ENCODE measurements around the gene SMPD2.

SMPD2 gene

GRCh38 chr6:109466212-109466923 lies 25.8 kb downstream of the SMPD2 start:
- Histone ChIP-seq H3K27ac (ENCODE audit: extremely low read depth, low read depth, low read length) (no peak overlapping the region), H3K36me3 (ENCODE audit: control insufficient read depth in 2 of 2, insufficient read depth in 1 of 2, low read length in 2 of 2) (peaks cover 49 to 99% of the 10 kb centered on the region in 2 experiments), H3K9me3 (ENCODE audit: control insufficient read depth, insufficient read depth, low read depth, low read length) (no peaks in the 10 kb centered on the region), H3K4me3 (ENCODE audit: low read depth, low read length) (no peak overlapping the region), H3K4me1 (ENCODE audit: control insufficient read depth, insufficient read depth, low read length) (no peaks in the 10 kb centered on the region)
- ChIA-PET CTCF (no interaction called here), POLR2A (interaction anchor here (1.0 kb wide), 1 partner anchor 16 kb away, joined by 3 read pairs; no protein-coding TSS in a partner anchor)
- TF ChIP-seq GLI4 (tag by site-specific recombination; IDR thresholded peaks at IDR 0.05) (no peak), ZFP3 (tag by site-specific recombination; IDR thresholded peaks at IDR 0.05; ENCODE audit: low read depth) (no peak), ZNF202 (tag by site-specific recombination; IDR thresholded peaks at IDR 0.05; ENCODE audit: borderline replicate concordance) (no peak), ZNF48 (tag by site-specific recombination; IDR thresholded peaks at IDR 0.05) (no peak), ZXDB (tag by site-specific recombination; IDR thresholded peaks at IDR 0.05) (no peak), PRDM10 (tag by site-specific recombination; IDR thresholded peaks at IDR 0.05) (no peak), ZNF704 (tag by site-specific recombination; IDR thresholded peaks at IDR 0.05) (no peak), ZNF610 (tag by site-specific recombination; IDR thresholded peaks at IDR 0.05; ENCODE audit: borderline replicate concordance) (no peak), GLIS2 (tag by site-specific recombination; IDR thresholded peaks at IDR 0.05) (no peak), ZFP41 (tag by site-specific recombination; IDR thresholded peaks at IDR 0.05; ENCODE audit: borderline replicate concordance) (no peak), ZNF426 (tag by site-specific recombination; IDR thresholded peaks at IDR 0.05) (no peak), MEIS1 (CRISPR knock-in tag; IDR thresholded peaks at IDR 0.05; ENCODE audit: borderline replicate concordance) (no peak), ZNF76 (tag by site-specific recombination; IDR thresholded peaks at IDR 0.05; ENCODE audit: borderline replicate concordance, low read depth) (no peak)
- TF ChIP-seq, protein P1, sequence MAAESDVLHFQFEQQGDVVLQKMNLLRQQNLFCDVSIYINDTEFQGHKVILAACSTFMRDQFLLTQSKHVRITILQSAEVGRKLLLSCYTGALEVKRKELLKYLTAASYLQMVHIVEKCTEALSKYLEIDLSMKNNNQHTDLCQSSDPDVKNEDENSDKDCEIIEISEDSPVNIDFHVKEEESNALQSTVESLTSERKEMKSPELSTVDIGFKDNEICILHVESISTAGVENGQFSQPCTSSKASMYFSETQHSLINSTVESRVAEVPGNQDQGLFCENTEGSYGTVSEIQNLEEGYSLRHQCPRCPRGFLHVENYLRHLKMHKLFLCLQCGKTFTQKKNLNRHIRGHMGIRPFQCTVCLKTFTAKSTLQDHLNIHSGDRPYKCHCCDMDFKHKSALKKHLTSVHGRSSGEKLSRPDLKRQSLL (tag by site-specific recombination; IDR thresholded peaks at IDR 0.05): no peak
- TF ChIP-seq, protein P2, sequence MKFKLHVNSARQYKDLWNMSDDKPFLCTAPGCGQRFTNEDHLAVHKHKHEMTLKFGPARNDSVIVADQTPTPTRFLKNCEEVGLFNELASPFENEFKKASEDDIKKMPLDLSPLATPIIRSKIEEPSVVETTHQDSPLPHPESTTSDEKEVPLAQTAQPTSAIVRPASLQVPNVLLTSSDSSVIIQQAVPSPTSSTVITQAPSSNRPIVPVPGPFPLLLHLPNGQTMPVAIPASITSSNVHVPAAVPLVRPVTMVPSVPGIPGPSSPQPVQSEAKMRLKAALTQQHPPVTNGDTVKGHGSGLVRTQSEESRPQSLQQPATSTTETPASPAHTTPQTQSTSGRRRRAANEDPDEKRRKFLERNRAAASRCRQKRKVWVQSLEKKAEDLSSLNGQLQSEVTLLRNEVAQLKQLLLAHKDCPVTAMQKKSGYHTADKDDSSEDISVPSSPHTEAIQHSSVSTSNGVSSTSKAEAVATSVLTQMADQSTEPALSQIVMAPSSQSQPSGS (tag by site-specific recombination; IDR thresholded peaks at IDR 0.05; ENCODE audit: low read depth): no peak
- TF ChIP-seq, protein P3, sequence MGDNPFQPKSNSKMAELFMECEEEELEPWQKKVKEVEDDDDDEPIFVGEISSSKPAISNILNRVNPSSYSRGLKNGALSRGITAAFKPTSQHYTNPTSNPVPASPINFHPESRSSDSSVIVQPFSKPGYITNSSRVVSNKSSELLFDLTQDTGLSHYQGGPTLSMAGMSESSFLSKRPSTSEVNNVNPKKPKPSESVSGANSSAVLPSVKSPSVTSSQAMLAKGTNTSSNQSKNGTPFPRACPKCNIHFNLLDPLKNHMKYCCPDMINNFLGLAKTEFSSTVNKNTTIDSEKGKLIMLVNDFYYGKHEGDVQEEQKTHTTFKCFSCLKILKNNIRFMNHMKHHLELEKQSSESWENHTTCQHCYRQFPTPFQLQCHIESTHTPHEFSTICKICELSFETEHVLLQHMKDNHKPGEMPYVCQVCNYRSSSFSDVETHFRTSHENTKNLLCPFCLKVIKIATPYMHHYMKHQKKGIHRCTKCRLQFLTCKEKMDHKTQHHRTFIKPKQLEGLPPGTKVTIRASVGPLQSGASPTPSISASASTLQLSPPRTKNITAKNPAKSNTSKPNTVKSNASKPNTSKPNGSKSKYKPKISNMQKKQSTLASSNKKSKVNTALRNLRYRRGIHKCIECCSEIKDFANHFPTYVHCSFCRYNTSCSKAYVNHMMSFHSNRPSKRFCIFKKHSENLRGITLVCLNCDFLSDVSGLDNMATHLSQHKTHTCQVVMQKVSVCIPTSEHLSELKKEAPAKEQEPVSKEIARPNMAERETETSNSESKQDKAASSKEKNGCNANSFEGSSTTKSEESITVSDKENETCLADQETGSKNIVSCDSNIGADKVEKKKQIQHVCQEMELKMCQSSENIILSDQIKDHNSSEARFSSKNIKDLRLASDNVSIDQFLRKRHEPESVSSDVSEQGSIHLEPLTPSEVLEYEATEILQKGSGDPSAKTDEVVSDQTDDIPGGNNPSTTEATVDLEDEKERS (tag by site-specific recombination; IDR thresholded peaks at IDR 0.05): no peak
- TF ChIP-seq, protein P4, sequence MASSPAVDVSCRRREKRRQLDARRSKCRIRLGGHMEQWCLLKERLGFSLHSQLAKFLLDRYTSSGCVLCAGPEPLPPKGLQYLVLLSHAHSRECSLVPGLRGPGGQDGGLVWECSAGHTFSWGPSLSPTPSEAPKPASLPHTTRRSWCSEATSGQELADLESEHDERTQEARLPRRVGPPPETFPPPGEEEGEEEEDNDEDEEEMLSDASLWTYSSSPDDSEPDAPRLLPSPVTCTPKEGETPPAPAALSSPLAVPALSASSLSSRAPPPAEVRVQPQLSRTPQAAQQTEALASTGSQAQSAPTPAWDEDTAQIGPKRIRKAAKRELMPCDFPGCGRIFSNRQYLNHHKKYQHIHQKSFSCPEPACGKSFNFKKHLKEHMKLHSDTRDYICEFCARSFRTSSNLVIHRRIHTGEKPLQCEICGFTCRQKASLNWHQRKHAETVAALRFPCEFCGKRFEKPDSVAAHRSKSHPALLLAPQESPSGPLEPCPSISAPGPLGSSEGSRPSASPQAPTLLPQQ (tag by site-specific recombination; IDR thresholded peaks at IDR 0.05): no peak

All from HEK293 (cell line).